GM21390 (cell line): ENCODE results near the gene HOXB6.

Experiments used
- ATAC-seq: cut with Tn5 transposase; IDR thresholded peaks from one replicate; pipeline ENCODE4 v1.9.1; 2021; ENCODE audit not compliant: unreplicated experiment

The HOXB6 gene

GRCh38 chr17:48568499-48569239 lies 36.1 kb downstream of the HOXB6 start:
- no peak for ATAC-seq

- no peak for ATAC-seq
These were observed 37.0 kb downstream of the HOXB6 start for GRCh38 chr17:48567646-48568354.

GRCh38 chr17:48567209-48567608 lies 37.6 kb downstream of the HOXB6 start:
- ATAC-seq: no peak

GRCh38 chr17:48566717-48567116 lies 38.1 kb downstream of the HOXB6 start:
- no peak for ATAC-seq

GRCh38 chr17:48565925-48566710 lies 38.7 kb downstream of the HOXB6 start:
- ATAC-seq: no peak

GRCh38 chr17:48565022-48565554 lies 39.7 kb downstream of the HOXB6 start:
- no peak for ATAC-seq

GRCh38 chr17:48564188-48565021 lies 40.4 kb downstream of the HOXB6 start:
- ATAC-seq: no peak

GRCh38 chr17:48563867-48564187 lies 41.0 kb downstream of the HOXB6 start:
- ATAC-seq: no peak

GRCh38 chr17:48563385-48563838 lies 41.4 kb downstream of the HOXB6 start:
- no peak for ATAC-seq

GRCh38 chr17:48562934-48563333 lies 41.9 kb downstream of the HOXB6 start:
- ATAC-seq: no peak

- ATAC-seq: no peak
These were observed 42.6 kb downstream of the HOXB6 start for GRCh38 chr17:48561884-48562810.

GRCh38 chr17:48559840-48560817 lies 44.7 kb downstream of the HOXB6 start:
- no peak for ATAC-seq

- no peak for ATAC-seq
These were observed 45.5 kb downstream of the HOXB6 start for GRCh38 chr17:48559122-48559839.

GRCh38 chr17:48558831-48559121 lies 46.0 kb downstream of the HOXB6 start:
- no peak for ATAC-seq

GRCh38 chr17:48558057-48558830 lies 46.5 kb downstream of the HOXB6 start:
- ATAC-seq: no peak

- no peak for ATAC-seq
These were observed 48.0 kb downstream of the HOXB6 start for GRCh38 chr17:48556576-48557401.
